ENCODE measurements around the gene RETN.

The RETN gene

DNA sequence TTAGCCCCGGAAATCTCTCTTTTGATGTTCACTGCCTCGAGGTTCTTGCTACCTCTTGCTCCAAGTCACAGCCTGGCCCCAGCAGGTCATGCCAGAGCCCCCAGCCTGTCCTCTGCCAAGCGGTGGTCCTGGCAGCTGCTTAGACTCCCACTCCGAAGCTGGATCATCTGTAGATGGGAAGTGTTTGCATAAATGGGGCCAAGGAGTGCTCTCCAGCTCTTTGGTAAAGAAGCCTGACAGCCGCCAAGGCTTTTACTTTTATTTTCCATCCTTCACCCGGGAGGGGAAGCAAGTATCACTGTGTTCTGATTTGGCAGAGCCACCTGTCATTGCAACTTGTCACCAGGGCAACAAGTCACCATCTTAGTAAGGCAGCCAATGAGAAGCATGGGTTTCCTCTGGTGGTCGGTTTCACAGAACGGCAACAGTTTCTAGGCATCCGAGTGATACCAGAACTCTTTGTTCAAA is 10.6 kb upstream of the RETN start:
- no peak for DNase-seq (ENCODE audit: low read depth)

DNA sequence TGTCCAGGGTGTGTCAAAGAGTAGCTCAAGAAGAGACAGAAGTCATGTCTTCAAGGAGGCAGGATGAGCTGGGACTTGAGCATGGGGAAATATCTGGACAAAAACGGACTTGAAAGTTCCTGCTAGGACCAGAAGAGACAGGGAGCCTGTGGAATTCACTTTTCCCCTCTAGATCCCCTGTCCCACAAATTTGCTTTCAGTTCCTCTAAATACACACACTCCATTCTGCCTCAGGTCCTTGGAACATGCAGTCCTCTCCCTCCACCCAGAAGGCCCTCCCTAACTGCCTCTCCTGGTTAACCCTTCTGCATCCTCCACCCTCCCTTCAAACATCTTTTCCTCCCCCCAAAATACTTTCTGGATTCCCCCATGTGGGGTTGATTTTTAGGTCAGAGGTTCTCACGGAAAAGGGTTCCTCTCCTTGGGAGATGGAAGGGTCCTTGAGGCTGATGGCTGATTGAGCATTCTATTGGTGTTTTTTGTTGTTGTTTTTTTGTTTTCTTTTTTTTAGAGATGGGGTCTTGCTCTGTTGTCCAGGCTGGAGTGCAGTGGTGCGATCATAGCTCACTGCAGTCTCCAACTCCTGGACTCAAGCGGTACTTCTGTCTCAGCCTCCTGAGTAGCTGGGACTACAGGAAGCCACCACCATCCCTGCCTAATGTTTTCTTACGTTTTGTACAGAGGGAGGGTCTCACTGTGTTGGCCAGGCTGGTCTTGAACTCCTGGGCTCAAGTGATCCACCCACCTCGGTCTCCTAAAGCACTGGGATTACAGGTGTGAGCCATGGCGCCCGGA is 6.9 kb upstream of the RETN start:
- no peak for DNase-seq (ENCODE audit: low read depth)

DNA sequence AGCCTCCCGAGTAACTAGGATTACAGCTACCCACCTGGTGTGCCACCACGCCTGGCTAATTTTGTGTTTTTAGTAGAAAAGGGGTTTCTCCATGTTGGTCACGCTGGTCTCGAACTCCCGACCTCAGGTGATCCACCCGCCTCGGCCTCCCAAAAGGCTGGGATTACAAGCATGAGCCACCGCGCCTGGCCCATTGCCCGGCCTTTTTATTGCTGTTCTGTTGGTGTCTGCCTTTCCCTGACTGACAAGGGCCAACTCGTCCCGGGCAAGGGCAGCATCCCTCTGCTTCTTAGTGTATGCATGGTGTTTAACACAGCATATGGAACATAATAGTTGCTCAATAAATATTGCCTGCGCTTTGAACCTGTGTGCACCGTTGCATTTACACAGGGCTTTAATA is 6.2 kb upstream of the RETN start:
- DNase-seq (ENCODE audit: low read depth), result no peak

DNA sequence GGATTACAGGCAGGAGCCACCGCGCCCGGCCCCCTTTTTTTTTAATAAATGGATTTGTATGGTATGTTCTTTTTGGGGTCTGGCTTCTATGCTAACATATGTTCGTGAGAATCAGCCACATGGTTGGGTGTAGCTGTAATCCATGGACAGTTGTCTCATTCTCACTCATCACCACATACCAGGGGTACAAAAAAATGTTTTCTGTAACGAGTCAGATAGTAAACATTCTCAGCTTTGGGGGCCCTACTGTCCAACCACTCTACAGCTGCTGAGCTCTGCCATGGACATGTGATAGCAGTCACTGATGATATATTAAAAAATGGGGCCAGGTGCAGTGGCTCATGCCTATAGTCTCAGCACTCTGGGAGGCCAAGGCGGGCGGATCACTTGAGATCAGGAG is 5.1 kb upstream of the RETN start:
- no peak for DNase-seq (ENCODE audit: low read depth)

GRCh38 chr19:7665076-7665475 is 3.8 kb upstream of the RETN start:
- DNase-seq (ENCODE audit: low read depth), result no peak

GRCh38 chr19:7669641-7670040 is 792 bp downstream of the RETN start:
- no peak for DNase-seq (ENCODE audit: low read depth)

GRCh38 chr19:7670150-7670783 is 1.4 kb downstream of the RETN start:
- no peak for DNase-seq (ENCODE audit: low read depth)

DNA sequence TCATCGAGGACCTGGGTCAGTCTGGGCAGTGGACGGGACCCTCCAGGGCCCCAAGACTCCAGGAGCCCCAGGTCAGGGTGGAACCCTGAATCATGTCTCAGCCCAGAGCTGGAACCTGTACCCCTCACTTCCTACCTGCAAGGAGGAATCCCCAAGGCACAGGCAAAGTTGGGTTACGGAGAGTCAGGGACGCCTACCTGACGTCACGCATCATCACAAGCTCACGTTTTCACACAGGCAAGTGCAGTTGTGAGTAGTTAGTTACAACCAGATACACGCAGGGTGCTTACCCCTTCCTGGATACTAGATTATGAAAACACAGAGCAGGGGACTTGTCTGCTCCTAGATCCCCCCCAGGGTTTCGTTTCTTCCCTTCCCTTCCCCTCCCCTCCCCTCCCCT is 1.9 kb downstream of the RETN start:
- no peak for DNase-seq (ENCODE audit: low read depth)

DNA sequence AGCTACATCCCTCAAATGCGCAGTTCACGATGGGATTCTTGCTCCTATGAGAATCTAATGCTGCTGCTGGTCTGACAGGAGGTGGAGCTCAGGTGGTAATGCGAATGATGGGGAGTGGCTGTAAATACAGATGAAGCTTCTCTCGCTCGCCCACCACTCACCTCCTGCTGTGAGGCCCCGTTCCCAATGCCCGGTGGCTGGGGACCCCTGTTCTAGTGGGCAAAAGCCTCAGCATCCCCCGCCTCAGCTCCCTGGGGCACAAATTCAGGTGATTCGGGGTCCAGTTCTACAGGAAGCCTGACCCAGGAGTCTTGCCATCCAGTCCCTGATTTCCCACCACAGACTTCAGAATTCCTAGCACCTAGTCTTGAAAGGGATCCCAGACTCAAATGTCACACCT is 3.7 kb downstream of the RETN start:
- DNase-seq (ENCODE audit: low read depth), result no peak

DNA sequence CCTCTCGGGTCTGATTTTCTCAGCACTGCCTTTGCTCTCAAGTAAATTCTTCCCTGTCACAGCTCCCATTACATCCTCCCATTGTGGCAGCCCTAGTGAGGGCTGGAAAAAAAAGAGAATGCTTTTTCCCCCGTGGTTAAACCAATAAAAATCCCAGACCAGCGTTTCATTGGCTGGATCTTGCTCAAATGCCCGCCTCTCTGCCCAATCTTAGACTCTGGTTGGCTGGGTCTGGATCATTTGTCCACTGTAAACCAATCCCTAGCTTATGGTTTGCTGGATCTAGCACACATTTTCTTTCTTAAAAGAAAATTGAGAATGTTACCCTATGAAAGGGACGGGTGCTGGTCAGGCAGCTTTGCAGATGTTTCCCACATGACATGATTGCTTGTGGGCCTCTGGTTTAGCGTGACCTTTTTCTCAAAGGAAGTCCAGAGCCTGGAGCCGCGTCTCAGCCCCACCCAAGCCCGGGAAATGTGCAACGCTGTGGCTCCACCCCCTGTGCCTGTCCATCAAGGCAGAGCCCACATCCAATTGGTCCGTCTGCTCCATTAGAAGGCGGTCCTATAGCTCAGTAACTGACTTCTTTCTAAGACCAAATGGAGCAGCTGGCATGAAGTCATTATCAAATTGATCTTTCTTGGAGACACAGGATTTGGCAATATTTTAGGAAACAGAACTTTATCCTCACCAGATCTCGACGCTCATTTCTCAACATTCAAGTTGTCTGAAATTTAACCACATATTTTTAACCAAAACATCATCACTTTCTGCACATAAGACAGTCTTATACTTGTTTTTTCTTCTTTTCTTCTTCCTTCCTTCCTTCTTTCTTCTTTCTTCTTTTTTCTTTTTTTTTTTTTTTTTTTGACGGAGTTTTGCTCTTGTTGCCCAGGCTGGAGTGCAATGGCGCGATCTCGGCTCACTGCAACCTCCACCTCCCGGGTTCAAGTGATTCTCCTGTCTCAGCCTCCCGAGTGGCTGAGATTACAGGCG is 5.5 kb downstream of the RETN start:
- no peak for DNase-seq (ENCODE audit: low read depth)

GRCh38 chr19:7676376-7676775 is 7.5 kb downstream of the RETN start:
- DNase-seq (ENCODE audit: low read depth), result no peak

- DNase-seq (ENCODE audit: low read depth), result no peak
Observed at GRCh38 chr19:7676854-7677253, 8.0 kb downstream of the RETN start, which contains the start of gene MCEMP1. Gene MCEMP1, plus strand, starts transcription at chr19:7677090. Its CDS starts 31 bp downstream, at chr19:7677121.

DNA sequence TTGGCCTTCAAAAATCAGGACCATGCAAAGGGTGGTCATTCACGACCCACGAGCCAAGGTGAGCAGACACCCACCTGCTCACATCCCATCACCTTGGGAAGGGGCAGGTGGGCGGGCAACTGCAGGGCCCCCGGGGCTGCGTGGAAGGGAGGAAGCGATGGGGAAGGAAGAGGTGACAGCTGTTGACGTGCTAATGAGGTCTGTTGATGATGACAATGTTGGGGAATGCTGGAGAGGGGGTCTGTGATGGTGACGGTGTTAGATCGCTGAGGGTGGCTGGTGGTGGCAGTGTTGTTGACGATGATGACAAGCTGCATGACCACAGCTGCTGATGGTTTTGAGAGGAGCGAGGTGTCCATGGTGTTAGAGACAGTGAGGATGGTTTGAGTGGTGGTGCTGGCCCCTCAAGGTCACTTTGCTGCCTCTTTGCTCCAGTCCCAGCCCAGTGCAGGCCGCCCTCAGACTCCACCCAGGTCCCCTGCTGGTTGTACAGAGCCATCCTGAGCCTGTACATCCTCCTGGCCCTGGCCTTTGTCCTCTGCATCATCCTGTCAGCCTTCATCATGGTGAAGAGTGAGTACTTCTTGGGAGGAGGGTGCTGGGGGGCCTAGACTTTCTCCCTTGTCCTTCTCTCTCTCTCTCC is 8.9 kb downstream of the RETN start:
- no peak for DNase-seq (ENCODE audit: low read depth)

DNA sequence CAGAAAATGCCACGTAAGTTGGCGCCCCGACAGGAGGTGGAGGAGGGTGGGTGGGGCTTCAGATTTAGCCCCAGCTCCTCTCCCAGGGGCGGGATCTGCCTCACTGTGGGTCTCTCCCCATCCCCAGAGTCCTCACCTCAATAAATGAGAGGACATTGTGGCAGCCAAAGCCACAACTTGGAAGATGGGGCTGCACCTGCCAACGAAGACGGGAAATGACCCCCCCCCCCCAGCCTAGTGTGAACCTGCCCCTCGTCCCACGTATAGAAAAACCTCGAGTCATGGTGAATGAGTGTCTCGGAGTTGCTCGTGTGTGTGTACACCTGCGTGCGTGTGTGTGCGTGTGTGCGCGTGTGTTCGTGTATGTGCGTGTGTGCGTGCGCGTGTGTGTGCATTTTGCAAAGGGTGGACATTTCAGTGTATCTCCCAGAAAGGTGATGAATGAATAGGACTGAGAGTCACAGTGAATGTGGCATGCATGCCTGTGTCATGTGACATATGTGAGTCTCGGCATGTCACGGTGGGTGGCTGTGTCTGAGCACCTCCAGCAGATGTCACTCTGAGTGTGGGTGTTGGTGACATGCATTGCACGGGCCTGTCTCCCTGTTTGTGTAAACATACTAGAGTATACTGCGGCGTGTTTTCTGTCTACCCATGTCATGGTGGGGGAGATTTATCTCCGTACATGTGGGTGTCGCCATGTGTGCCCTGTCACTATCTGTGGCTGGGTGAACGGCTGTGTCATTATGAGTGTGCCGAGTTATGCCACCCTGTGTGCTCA is 10.3 kb downstream of the RETN start:
- DNase-seq (ENCODE audit: low read depth), result no peak

DNA sequence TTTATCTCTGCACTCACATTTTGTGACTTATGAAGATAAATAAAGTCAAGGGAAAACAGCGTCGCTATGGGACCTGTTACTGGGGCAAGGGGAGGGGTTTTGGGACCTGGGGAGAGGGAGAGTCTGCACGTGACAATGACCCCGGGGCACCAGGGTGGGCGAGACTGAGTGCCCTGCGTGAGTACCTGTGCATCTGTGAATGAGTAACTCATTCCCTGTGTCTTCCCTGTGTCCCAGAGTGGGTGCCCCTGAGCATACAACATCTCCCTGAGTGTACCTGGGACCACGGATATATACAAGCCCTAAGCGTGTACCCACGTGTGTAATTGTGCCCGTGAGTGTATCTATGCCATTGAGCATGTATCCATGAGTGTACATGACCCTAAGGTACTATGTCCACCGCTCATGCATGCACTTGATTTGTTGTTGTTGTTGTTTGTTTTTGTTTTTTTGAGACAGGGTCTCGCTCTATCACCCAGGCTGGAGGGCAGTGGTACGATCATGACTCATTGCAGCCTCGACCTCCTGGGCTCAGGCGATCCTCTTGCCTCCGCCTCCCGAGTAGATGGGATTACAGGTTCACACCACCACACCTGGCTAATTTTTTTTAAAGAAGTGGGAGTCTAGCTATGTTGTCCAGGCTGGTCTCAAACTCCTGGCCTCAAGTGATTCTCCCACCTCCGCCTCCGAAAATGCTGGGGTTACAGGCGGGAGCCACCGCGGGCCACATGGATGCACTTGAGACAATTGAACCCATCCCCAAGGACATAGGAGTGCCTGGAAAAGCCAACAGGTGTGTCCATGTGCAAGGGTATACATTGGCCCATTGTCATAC is 11.1 kb downstream of the RETN start:
- no peak for DNase-seq (ENCODE audit: low read depth)

DNA sequence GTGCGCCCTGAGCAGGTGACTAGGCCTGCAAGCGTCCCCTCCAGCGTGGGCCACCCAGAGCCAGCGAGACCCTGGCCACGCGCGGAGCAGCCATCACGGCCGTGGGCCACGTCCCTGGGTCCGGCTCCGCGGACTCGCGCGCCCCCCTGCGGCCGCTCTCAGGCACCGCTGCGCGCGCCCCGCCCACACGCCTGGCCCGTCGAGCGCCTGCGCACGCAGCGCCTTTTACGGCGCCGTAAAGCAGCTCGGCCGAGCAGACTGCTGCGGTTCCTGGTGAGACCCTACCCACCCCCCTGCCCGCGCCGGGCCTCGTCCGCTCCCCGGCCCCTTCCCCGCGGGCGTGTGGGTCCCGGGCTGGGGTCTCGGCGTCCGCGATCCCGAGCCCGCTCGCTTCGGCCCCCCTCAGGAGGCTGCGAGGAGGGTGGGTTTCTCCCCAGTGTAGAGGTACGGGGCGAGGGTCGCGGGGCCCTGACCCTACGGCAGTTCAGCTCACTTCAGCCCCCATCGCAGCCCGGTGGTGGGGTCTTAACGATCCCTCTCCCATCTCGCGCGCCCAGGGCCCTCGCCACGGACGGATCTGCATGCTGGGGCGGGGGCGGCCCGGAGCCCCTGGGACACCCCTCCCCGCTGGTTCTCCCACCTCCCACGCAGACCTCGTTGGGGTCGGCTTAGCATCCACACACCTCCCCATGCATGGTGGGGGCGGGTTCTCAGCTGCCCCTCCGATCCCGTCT is 11.9 kb downstream of the RETN start, which contains the start of gene TRAPPC5:
Gene TRAPPC5, plus strand, starts transcription at position 228 of the 734 bp plus-strand sequence. CDS start 1,421 bp downstream, outside the sequence.
- DNase-seq (ENCODE audit: low read depth), result no peak

- no peak for DNase-seq (ENCODE audit: low read depth)
Observed at GRCh38 chr19:7681340-7682174, 12.7 kb downstream of the RETN start.

DNA sequence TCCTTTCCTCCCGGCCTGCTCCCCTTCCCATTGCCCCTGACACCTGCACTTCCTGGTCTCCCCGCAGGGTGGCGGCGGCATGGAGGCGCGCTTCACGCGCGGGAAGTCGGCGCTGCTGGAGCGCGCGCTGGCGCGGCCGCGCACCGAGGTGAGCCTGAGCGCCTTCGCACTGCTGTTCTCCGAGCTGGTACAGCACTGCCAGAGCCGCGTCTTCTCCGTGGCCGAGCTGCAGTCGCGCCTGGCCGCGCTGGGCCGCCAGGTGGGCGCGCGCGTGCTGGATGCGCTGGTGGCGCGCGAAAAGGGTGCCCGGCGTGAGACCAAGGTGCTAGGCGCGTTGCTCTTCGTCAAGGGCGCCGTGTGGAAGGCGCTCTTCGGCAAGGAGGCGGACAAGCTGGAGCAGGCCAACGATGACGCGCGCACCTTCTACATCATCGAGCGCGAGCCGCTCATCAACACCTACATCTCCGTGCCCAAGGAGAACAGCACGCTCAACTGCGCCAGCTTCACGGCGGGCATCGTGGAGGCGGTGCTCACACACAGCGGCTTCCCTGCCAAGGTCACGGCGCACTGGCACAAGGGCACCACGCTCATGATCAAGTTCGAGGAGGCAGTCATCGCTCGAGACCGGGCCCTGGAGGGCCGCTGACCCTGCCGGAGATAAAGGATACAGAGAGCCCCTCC is 13.5 kb downstream of the RETN start:
- no peak for DNase-seq (ENCODE audit: low read depth)

All from GM04503 (cell line).